Measurements from ENCODE around the gene AJAP1.

AJAP1 gene

GRCh38 chr1:4723106-4723505, 68.7 kb downstream of the AJAP1 start:
- Histone ChIP-seq H3K36me3 (ENCODE audit: control insufficient read depth, insufficient read depth, low read length) (no peaks in the 10 kb centered on the region), H3K4me3 (replicated peaks; ENCODE audit: low read depth, low read length) (no peak overlapping the region), H3K27me3 (replicated peaks; ENCODE audit: control insufficient read depth, insufficient read depth, low read length) (no peaks in the 10 kb centered on the region)
- no peak for DNase-seq (ENCODE audit: extremely low read depth, insufficient read length)
- TF ChIP-seq, protein P1, sequence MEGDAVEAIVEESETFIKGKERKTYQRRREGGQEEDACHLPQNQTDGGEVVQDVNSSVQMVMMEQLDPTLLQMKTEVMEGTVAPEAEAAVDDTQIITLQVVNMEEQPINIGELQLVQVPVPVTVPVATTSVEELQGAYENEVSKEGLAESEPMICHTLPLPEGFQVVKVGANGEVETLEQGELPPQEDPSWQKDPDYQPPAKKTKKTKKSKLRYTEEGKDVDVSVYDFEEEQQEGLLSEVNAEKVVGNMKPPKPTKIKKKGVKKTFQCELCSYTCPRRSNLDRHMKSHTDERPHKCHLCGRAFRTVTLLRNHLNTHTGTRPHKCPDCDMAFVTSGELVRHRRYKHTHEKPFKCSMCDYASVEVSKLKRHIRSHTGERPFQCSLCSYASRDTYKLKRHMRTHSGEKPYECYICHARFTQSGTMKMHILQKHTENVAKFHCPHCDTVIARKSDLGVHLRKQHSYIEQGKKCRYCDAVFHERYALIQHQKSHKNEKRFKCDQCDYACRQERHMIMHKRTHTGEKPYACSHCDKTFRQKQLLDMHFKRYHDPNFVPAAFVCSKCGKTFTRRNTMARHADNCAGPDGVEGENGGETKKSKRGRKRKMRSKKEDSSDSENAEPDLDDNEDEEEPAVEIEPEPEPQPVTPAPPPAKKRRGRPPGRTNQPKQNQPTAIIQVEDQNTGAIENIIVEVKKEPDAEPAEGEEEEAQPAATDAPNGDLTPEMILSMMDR (IDR thresholded peaks at IDR 0.05; ENCODE audit: insufficient read depth, low read length, poor library complexity, severe bottlenecking) = no peak

DNA sequence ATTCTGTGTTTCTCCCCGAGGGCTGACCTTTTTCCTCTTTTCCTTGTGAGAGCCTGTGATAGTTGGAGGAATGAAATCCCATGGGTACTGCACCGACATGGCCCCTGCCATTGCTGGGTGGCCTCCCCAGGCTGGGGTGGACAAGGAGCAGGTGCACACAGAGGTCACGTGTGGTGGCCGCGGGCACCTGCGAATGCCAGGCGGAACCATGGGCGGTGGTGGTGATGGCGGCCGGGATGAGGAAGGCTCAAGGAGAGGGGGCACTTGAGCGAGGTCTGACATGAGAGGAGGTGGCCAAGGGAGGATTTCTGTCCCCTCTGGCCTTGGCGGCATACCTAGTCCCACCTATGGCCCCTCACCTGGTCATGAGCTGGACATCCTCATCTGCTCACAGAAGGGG, 69.6 kb downstream of the AJAP1 start:
- Histone ChIP-seq H3K27me3 (replicated peaks; ENCODE audit: control insufficient read depth, insufficient read depth, low read length) (no peaks in the 10 kb centered on the region), H3K36me3 (ENCODE audit: control insufficient read depth, insufficient read depth, low read length) (no peaks in the 10 kb centered on the region), H3K4me3 (replicated peaks; ENCODE audit: low read depth, low read length) (no peak overlapping the region)
- DNase-seq (ENCODE audit: extremely low read depth, insufficient read length) = no peak
- TF ChIP-seq, protein P1 (IDR thresholded peaks at IDR 0.05; ENCODE audit: insufficient read depth, low read length, poor library complexity, severe bottlenecking) = no peak

DNA sequence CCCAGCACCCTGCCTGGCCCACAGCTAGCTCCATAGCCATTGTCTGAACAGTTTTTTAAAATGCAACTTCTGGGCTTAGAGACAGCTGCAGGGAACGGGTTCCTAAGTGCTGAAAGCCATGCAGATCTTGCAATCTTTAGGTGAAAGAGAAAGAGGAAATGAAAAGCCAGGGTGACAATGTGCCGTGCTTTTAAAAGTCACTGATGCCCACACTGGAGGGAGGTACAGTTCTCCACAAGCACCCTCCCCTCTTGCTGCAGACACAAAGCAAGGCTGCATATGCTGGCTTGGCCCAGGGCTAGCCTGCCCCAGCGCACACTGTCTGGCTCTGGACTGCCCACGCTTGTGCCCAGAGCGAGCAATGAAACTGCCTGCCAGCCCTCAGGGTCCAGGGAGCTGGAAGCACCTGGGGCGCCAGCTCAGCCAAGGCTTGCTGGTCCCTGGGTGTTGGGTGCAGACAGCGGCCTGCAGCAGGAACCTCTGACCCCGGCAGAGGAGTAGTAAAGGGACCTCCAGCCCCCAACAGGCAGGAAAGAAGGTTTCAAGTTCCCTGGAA, 70.4 kb downstream of the AJAP1 start:
- no peak for DNase-seq (ENCODE audit: extremely low read depth, insufficient read length)
- Histone ChIP-seq H3K36me3 (ENCODE audit: control insufficient read depth, insufficient read depth, low read length) (no peaks in the 10 kb centered on the region), H3K4me3 (replicated peaks; ENCODE audit: low read depth, low read length) (no peak overlapping the region), H3K27me3 (replicated peaks; ENCODE audit: control insufficient read depth, insufficient read depth, low read length) (no peaks in the 10 kb centered on the region)
- TF ChIP-seq, protein P1 (IDR thresholded peaks at IDR 0.05; ENCODE audit: insufficient read depth, low read length, poor library complexity, severe bottlenecking) = no peak

DNA sequence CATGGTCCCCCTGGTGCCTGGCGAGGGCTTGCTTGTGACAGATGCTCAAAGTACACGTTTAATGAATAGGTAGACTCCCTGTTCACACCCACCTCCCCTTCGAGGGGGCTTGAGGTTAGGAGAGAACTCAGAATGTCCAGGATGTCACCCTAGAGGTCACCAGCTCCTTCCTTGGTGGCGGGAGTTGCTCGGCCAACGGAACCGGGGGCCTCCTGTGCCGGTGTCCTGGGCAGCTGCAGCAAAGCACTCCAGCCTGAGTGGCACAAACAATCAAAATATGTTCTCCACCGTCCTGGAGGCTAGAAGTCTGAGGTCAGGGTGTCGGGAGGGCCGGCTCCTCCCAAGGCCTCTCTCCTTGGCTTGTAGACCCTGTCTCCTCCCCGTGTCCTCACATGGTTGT, 71.0 kb downstream of the AJAP1 start:
- Histone ChIP-seq H3K27me3 (replicated peaks; ENCODE audit: control insufficient read depth, insufficient read depth, low read length) (no peaks in the 10 kb centered on the region), H3K4me3 (replicated peaks; ENCODE audit: low read depth, low read length) (no peak overlapping the region), H3K36me3 (ENCODE audit: control insufficient read depth, insufficient read depth, low read length) (no peaks in the 10 kb centered on the region)
- DNase-seq (ENCODE audit: extremely low read depth, insufficient read length) = no peak
- TF ChIP-seq, protein P1 (IDR thresholded peaks at IDR 0.05; ENCODE audit: insufficient read depth, low read length, poor library complexity, severe bottlenecking) = no peak

DNA sequence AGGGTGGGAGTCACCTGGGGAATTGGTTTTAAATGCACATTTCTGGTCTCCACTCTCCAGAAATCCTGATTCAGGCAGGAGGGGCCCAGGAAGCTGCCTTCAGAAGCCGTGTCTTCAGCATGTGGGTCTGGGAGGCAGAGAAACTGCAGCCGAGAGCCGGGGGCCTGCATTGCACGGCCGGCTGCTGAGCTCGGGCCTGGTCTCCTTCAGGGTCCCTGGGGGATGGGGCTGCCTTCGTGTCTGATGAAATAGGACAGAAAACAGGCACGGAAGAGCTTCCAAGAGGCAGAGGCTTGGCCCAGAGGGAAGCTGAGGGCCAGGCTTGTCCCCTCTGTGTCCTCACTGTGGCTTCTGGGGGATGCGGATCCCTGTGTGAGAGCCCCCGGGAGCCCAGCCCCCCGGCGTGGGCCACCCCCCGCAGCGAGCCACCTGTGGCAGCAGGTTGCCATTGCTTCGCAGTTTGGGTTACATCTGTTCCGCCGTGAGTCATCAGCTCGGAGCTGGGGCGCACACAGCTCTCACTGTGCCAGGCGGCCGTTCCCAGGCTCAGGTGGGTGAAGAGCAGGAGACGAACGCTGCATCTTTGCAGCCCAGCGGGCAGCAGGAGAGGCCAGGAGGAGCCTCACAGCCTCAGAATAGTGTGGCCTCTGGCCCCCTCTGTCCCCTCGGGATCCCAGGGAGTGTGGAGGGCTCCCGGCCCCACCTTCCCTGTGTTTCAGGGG, 72.4 kb downstream of the AJAP1 start:
- DNase-seq (ENCODE audit: extremely low read depth, insufficient read length) = no peak

More for the DNA sequence above, 72.4 kb downstream of the AJAP1 start:
- TF ChIP-seq, protein P1 (IDR thresholded peaks at IDR 0.05; ENCODE audit: insufficient read depth, low read length, poor library complexity, severe bottlenecking) = no peak
- Histone ChIP-seq H3K36me3 (ENCODE audit: control insufficient read depth, insufficient read depth, low read length) (no peaks in the 10 kb centered on the region), H3K27me3 (replicated peaks; ENCODE audit: control insufficient read depth, insufficient read depth, low read length) (no peaks in the 10 kb centered on the region), H3K4me3 (replicated peaks; ENCODE audit: low read depth, low read length) (no peak overlapping the region)

Data from GM06990 (cell line).